ENCODE results near the gene PAFAH2.

PAFAH2 gene

DNA sequence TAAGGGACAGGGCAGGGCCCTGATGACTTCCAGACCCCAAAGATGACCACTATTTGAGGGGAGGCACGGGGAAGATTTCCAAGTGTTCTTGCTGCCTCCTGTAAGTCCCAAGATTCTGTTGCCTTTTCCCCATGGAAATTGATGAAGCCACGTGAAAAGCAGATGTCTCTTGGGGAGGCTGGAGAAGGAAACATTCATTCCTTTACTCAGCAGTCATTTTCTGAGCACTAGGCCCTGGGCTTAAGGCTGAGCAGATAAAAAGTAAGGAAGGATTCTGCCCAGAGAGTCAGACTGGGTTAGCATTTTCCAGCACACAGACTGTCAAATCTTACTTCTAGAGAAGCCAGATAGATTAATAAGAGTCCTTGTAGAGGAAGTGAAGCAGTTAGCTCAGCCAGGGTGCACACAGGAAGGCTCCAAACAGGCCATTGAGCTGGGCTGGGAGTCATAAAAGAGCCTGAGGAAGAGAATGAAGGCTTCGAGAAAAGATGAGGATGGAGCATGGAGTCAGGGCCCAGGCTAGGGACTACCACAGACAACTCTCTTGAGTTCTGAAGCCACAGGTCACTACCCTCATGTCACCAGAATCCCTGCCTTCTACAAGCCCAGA is 33.9 kb upstream of the PAFAH2 start:
- DNase-seq (ENCODE audit: low read depth in 2 of 3, low spot score in 1 of 3): no peak

DNA sequence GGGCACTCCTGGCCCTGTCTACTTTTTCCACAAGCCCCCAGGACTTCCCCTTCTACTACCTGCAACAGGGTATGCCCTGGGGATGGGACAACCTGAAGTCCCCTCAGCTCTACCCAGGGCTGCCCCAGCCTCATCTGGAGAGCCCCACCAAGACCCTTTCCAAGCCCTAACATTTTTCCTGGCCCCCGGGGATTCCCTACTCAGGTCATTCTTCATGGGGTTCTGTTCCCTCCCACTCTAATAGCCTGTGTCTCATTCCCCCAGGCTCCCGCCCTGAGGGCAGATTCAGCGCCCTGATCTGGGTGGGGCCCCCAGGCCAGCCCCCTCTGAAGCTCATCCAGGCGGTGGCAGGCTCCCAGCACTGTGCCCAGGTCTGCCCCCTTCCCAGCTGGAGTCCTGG is 33.3 kb upstream of the PAFAH2 start:
- no peak for DNase-seq (ENCODE audit: low read depth in 2 of 3, low spot score in 1 of 3)

DNA sequence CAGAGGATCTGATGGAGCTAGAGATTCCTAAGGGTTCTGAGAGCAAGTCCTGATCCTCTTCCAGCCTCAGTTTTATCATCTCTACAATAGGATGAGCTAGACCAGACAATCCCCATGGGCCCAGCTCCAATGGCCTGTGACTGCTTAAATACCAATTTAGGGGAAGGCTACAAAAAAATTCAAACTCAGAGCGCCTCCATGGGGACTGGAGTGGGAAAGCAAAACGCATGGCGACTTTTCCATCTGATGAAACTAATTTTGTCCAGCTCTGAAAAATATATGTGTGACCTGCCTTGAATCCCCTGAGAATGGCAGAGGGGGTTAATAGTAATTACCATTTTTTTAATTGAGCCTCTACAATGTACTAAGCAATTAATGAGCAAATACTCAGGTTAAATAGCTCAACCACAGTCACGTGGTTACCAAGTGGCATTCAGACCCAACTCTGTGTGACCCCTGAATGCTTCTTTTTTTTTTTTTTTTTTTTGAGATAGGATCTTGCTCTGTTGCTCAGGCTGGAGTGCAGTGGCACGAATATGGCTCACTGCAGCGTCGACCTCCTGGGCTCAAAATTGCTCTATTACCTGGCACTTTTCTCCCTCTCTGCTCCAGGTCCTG is 32.1 kb upstream of the PAFAH2 start:
- DNase-seq (ENCODE audit: low read depth in 2 of 3, low spot score in 1 of 3): no peak

DNA sequence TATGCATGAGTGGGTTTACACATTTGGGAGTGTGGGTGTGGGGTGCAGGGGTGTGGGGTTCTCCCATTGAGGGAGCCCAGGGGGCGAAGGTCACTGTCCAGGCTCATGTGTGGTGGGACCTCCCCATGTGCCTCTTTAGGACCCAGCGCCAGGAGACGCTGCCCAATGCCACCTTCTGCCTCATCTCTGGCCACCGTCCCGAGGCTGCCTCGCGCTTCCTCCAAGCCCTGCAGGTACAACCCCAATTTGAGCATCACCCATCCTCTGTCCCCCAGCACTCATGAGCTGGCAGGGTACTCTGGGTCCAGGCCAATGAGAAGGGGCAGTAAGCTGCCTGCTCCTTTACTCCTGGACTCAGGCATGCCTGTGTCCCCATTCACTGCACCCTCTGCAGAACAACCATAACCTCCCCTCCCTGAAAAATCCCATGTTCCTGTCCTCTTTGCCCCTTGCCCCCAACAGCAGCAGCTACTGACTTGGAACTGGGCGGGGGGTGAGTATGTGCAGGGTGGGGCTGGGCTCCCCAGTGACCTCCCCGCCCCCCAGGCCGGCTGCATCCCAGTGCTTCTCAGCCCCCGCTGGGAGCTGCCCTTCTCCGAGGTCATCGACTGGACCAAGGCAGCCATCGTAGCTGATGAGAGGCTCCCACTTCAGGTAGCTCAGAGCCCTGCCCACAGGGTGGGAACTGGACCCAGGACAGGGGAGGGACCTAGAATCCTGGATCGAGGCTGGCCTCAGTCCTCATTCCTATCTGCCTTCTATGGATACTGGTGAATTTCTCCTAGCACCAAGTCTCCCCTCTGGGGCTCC is 31.4 kb upstream of the PAFAH2 start:
- DNase-seq (ENCODE audit: low read depth in 2 of 3, low spot score in 1 of 3): no peak

DNA sequence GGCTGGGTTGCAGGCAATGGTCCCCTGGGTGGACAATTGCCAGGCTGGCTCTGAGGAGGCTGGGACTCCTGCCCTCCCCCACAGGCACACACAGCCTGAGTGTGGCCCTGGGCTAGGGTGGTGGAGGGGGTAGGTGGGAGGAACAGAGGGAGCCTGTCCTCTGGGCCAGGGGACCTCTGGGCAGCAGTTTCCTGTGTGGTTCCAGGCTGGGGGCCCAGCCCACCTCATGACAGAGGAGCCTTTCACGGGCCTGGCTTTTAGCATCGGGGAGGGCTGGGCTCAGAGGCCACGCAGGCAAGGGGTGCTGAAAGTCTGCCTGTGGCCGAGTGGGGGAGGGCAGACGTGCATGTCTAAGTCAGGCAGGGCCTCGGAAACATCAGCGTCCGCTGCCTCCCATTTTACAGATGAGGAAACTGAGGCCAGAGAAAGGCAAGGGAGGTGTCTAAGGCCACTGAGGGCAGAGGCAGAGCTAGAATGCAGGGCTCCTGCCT is 30.7 kb upstream of the PAFAH2 start:
- DNase-seq (ENCODE audit: low read depth in 2 of 3, low spot score in 1 of 3): no peak

DNA sequence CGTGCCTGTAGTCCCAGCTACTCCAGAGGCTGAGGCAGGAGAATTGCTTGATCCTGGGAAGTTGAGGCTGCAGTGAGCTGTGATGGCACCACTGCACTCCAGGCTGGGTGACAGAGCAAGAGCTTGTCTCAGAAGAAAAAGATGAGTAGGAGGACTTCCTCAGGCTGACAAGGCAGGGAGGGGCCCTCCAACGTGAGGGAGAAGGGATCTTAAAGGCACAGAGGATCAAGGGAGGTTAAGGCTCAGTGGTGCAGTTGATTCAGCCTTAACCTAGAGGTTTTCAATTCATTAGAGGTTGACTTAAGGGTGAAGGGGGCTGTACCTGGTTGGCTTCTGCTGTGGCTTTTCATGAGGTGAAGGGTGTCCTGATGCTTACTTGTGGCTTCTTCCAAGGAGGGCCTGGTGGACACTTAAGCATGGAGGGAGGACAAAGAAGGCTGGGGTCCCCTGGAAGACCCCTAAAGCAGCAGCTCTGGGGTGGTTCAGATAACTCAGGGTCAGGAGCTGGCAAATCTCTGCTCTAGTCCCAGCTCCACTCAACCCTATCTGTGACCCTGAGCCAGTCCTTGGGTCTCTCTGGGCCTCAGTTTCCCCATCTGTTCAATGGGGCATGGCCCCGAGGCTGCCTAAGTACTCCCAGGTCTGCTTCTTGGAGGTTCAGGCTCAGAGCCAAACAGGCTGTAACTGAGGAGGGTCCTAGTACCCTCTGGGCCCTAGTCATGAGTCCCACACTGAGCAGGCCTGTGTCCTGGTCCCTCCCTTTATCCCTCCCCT is 30.0 kb upstream of the PAFAH2 start:
- no peak for DNase-seq (ENCODE audit: low read depth in 2 of 3, low spot score in 1 of 3)

DNA sequence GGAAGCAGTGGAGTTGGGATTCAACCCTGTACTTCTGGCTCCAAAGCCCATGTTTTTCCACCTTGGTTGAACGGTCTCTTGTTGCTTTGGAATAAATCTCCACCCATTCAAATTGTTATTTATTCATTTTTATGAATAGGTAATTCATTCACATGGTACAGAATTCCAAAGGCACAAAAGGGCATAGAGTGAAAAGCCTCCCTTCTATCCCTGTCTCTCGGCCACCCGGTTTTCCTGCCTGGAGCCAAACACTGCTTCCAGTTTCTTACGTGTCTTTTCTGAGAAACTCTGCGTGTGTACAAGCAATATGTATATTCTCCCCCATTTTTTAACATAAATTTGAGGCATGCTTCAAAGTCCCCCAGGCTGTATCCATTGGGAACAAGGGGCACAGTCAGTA is 27.7 kb upstream of the PAFAH2 start:
- no peak for DNase-seq (ENCODE audit: low read depth in 2 of 3, low spot score in 1 of 3)

DNA sequence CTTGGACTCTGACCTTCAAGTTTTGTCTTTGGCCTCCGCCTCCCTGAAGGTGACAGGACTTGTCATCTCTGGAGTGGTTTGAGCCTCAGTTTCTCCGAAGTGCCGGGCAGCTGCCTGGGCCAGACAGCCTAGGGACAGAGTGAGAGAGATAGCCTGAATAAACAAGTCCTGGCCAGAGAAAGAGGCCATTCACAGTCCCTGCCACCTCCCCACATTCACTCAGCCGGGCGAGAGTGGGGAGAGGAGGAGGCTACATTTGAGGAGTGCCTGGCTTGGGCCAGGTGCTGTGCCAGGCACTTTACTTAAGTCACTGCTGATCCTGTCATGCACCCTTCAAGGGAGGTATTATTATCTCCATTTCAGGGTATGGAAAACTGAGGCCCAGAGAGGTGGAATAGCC is 27.2 kb upstream of the PAFAH2 start:
- no peak for DNase-seq (ENCODE audit: low read depth in 2 of 3, low spot score in 1 of 3)

DNA sequence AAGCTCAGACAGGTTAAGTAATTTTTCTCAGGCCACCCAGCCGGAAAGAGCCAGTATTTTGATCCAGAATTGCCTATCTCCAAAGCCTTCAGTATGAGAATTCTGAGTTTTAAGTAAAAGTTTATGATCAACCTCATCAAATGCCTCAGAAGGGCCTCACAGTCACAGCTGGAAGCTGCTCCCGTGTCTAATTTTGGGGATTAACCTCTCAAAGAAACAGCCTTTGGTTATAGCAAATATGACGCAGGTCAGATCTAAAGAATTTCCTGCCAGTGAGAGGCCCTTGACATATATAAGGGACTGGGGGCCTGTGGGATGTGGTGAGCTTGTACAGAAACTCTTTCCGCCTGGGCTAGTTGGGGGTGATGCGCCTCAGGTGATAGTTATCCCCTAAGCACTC is 26.0 kb upstream of the PAFAH2 start:
- DNase-seq (ENCODE audit: low read depth in 2 of 3, low spot score in 1 of 3): no peak

DNA sequence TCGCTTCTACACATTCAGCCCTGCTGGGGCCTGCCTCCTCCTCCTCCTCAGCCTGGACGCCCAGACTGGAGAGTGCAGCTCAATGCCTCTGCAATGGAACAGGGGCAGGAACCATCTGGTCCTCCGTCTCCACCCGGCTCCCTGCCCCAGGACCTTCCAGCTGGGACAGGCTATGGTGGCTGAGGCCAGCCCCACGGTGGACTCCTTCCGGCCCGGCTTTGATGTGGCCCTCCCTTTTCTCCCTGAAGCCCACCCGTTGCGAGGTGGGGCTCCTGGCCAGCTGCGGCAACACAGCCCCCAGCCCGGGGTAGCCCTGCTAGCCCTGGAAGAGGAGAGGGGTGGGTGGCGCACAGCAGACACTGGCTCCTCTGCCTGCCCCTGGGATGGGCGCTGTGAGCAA is 25.1 kb upstream of the PAFAH2 start:
- no peak for DNase-seq (ENCODE audit: low read depth in 2 of 3, low spot score in 1 of 3)

DNA sequence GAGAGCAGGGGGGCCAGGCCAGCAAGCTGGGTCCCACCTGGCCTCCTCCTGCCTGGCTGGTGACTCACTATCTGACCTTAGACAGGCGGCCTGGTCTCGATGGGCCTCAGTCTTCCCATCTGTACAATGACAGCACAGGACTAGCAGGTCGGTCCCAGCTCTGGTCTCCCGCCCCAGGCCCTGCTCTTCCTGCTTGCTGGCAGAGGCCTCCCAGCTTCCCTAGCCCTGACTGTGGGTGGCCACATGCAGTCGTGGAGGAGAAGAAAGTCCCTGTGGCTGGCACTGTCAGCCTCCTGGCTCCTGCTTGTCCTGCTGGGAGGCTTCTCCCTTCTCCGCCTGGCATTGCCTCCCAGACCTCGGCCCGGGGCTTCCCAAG is 24.5 kb upstream of the PAFAH2 start:
- DNase-seq (ENCODE audit: low read depth in 2 of 3, low spot score in 1 of 3): no peak

DNA sequence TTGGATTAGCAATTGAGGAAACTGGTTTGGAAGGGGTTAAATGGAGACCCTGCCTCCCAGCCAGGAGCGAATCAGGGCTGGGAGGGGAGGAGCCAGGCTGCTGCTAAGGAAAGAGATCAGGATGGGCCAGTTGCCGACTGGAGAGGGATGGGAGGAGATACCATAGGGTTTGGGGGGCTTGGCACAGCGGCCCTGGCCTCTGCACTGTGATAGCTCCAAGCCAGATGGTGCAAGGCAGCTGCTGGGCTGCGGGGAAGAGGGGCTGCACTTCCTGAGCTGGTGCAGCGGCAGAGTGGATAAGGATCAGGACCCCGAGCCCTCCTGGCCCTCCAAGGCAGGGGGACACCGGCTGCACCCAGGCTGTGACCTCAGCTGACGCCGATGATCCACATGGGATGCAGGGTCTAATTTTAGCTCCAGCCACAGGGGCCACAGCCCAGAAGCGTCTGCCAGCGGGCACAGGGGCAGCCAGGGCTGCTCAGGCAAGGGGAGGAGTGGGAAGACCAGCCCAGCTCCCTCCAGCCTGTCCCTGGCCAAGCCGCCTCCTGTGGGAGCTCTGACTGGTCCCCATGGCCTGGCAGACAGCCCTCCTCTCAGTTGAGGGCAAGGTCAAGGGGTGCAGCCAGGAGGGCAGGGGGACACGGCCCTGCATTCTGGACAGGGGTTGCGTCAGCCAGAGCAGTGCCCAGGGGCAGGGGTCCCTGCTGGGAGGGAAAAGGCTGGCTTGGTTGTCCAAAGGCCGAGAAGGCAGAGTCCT is 24.0 kb upstream of the PAFAH2 start, which contains the start of gene EXTL1:
Gene EXTL1, plus strand, starts transcription at position 129 of the 757 bp plus-strand sequence. CDS start 872 bp downstream, outside the sequence.
- DNase-seq (ENCODE audit: low read depth in 2 of 3, low spot score in 1 of 3): no peak

DNA sequence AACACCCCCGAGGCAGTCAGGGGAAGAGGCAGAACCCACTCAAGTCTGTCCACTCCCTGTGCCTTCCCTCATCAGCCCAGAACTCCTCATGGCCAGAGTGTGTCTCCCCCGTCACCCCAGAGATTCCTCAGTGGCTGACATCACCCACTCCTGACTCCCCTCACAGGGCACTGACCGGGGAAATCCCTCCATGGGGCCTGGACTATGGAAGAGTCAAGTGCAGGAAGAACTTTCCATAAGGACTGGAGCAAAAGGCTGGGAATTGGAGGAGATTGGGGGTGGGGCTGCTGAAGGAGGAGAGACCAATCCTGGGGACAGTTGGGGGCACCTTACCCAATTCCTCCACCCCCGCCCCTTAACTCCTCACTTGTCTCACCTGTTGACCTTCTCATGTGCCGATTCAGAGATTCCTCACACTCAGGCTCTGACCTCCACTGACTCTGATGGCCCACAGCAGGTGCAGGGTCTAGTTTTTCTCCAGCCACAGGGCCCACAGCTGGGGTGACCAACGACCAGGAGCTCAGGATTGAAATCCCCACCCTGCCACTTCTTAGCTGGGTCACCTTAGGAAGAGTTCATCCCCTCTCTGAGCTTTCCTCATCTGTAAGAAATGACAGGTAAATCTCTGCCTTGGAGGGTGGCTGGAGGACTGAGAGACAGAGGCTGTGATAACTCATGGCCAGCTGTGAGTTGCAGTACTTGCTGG is 23.2 kb upstream of the PAFAH2 start:
- DNase-seq (ENCODE audit: low read depth in 2 of 3, low spot score in 1 of 3): no peak

DNA sequence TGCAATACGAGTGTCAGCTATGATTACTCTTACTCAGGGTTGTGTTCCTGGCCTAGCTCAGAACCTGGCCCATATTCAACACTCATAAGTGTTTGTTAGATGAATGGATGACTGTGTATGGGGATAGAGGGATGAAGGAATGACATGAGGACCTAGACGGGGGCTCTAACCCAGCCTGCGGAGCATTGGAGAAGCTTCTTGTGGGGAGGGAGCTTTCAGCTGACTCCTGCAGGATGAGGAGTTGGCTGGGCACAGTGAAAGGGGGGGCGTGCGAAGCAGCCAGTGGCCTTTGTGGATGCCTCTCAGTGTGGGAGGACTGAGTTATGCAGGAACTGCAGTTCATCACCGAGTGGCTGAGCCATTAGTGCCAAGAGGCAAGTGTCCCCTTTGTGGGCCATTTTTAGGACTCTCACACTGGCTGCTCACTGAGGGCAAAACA is 22.5 kb upstream of the PAFAH2 start:
- no peak for DNase-seq (ENCODE audit: low read depth in 2 of 3, low spot score in 1 of 3)

DNA sequence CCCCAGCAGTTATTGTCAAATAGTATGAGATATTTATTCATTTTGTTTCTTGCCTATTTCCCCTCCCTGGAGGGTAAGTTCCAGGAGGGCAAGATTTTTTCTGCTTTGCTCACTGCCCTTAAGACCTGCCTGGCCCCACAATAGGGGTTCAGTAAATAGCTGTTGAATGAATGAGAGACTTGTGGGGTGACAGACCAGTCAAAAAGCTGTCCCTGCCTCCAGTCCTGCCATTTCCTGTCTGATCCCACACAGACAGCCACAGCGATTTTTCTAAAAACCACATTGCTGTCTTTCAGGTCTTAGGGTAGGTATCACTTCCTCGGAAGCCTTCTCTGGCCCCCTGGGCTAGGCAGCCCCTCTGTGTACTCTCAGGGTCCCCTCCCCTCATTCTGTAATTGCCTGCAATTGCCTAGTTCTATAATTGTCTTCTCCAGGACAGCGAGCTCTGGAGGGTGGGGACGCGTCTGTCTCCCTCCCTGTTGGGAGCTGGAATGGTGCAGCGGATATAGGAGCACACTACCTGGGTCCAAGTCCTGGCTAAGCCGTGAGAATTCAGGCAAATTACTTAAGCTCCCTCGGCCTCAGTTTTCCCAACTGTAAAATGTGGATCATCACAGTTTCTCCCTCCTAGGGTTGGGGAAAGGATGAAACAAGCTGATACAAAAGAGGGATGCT is 21.9 kb upstream of the PAFAH2 start:
- DNase-seq (ENCODE audit: low read depth in 2 of 3, low spot score in 1 of 3): no peak

DNA sequence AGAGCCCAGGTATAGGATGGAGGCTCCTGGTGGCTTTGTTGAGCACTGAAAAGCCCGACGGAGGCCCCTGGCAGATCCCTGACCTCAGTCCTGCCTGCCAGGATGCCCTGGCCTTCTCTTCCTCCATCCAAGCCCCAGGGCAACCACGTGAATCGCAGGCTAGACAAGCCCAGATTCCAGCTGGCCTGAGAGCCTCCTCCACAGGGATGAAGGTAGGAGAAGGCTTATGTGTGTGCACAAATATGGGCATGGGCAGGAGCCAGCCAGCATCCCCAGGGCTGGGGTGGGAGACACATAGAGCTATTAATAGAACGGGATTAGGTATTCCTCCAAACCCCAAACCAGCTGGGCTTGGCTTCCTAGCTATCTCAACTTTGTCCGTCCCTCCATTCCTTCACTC is 19.7 kb upstream of the PAFAH2 start:
- DNase-seq (ENCODE audit: low read depth in 2 of 3, low spot score in 1 of 3): no peak

DNA sequence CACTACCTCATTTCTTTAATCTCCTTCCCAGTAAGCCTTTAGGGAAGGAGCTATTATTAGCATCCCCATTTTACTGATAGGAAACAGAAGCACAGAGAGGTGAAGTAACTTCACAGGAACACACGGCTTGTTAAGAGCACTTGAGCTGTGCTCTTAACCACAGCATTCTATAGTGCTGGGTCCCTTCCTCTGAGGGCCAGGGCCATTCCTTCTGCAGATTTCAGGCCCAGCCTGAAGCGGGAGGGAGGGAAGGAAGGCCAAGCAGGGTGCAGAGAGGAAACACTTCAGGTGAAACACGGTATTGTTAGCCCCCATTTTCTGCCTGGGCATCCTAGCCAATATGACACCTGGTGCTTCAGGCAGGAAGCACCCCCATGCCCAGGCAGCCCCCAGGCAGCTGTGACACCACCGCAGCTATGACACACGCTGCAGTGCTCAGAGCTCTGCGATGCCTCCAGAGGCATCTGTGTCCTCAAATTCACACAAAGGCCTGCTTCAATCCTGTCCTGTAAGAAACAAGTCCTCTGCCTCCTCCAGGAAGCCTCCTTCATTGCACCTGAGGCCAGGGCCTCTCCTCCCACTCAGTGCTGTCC is 19.2 kb upstream of the PAFAH2 start:
- no peak for DNase-seq (ENCODE audit: low read depth in 2 of 3, low spot score in 1 of 3)

DNA sequence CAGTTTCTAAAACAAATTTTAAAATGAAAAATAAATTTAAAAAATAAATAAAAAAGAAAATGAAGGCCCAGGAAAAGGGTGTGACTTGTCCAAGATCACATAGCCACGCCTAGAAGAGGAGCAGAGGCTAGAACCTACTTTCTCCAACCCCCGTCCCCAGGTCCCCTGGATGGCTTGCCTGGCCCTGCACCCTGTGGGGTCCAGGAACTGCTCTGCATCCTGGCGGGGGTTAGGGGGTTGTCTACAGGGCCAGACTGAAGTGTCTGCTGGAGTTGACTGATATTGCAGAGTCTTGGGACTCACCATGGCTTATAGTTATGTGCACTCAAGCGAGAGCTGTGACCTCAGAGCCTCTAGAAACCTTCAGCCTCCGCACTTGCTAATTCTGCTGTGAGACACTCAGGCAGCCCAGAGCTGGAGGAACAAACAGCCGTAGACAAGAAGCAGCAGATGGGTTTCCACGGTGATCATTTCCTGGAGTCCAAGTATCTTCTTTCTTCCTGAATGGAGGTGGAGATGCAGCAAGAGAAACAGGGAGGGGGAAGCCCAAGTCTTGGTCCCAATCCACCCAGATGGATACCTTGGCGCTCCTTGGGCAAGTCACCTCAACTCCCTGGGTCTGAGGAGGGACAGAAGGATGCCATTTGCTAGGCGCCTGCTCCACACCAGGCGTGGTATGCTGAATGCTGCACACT is 18.5 kb upstream of the PAFAH2 start:
- DNase-seq (ENCODE audit: low read depth in 2 of 3, low spot score in 1 of 3): no peak

DNA sequence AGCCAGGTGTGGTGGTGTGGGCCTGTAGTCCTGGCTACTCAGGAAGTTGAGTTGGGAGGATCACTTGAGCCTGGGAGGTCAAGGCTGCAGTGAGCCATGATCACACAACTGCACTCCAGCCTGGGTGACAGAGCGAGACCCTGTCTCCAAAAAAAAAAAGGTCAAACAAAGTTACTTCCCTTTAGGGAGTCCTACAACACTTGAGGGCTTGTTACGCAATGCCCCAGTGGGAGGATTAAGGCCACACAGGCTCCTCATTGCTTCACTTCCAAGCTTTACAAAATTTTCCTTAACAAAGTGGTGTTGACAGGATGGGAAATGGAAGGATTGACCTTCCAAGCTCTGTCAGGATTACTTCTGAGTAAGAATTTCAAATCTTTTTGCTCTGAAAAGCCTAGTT is 17.5 kb upstream of the PAFAH2 start:
- no peak for DNase-seq (ENCODE audit: low read depth in 2 of 3, low spot score in 1 of 3)

All from stimulated activated CD4-positive, alpha-beta T cell treated with anti-CD3 and anti-CD28 coated beads, Interleukin-12 subunit alpha, Interleukin-12 subunit beta, amount 100 ng/mL, for 48 hours (primary cell).